H54 (cell line): Measurements from ENCODE around the gene TSSC4.

Experiments
- DNase-seq: peaks from one replicate; pipeline ENCODE4 v3.0.0; 2011; ENCODE audit warnings: low spot score, mixed read lengths; ENCODE audit not compliant: insufficient read length
- FAIRE-seq: peaks from 3 replicates; lab custom pipeline; 2011; peaks lifted over from hg19 to GRCh38; lab: Jason Lieb, UNC
- POLR2A ChIP-seq: IDR thresholded peaks from 2 replicates; pipeline ENCODE4 v1.6.1; 2011; ENCODE audit warnings: low read depth, mild to moderate bottlenecking, low read length

The TSSC4 gene

DNA sequence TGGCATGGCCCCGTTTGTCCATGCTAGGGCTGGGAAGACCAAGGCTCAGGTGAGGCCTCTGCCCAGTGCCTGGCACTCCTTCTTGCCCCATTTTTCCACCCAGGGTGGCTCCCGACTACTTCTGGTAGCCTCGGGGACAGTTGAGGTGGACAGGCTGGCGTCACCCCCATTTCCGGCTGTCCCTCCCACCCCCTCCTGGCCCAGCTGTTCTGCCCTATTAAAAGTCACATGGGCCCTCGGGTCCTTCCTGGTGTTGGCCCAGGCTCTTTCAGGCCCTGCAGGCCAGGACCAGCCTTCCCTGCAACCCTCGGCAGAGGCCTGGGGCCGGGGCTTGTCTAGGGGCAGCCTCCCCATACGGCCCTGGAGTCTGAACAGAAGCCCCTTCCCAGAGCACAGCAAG, 14.0 kb upstream of the TSSC4 start:
- no peak for FAIRE-seq
- TF ChIP-seq POLR2A, result no peak
- DNase-seq, result no peak

DNA sequence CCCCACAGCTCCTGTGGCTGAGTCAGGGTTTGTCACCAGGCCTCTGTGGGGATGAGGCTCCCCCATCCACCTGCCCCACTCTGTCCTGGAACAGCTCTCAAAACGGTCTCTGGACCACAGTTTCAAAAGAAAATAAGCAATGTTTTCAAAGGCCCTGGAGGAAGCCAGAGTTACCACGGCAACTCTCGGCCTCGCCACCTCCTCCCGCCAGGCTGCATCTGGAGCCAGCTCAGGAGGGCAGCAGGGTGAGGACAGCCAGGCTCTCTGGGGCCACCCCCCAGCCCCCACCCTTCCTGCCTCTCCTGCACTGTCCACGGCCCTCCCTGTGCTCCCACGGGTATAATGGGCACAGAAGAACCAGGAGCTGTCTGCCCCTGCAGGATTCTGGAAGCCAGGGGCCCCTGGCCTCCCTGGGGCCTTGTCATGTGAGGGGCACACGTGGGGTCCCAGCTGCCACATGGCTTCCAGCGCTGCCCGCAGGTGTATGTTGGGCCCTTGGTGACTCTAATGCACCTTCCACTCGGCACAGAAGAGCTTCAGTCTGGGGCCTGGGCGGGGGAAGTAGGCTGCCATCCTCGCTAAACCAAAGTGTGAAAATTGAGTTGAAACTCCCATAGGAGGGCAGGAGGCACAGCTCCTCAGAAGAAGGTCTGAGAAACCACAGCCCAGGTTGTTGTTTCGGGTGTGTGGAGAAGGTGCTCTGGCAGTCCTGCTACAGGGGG, 13.1 kb upstream of the TSSC4 start:
- TF ChIP-seq POLR2A, result no peak
- no peak for FAIRE-seq
- peak; percentile 49 for DNase-seq

DNA sequence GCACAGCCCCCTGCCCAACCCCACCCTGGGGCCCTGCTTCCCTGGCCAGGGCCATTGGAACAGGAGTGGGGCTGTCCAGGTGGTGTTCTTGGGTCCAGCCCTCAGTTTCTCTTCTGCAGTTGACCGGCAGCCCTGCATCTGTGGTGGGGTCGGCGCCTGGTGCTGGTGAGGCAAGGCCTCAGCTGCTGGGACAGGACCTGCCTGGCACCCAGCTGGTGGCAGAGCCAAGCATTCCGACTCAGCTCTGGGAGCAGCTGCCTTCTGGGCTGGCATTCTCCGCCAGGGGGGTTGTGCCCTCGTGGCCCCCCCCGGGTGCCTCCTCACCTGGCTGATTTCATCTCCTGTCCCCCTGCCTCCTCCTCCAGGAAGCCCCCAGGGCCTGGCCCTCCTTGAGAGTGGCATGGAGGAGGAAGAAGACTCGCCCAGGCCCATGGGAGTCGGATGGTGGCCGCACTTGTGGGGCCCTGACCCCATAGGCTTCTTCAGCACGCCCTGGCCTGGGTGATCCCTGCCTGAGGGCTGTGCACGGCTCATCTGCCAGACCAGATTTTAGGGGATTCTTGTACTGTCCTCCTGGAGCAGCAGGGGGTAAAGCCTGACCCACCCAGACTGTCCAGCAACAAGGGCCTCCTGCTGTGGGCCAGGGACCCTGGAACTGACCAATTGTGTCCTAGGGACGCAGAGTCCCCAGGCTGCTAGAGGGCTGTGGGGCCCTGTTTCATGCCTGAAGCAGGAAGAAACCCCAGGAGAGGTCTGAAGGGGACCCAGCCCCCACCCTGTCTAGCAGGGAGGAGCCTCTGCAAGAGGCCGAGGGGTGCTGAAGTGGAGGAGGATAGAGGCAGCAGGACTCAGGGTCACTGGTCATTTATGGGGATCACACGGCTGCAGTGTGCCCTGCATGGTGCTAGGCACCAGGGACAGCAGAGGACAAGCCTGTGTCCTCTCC, 11.8 kb upstream of the TSSC4 start:
- no peak for TF ChIP-seq POLR2A
- FAIRE-seq, result no peak
- DNase-seq, result no peak

DNA sequence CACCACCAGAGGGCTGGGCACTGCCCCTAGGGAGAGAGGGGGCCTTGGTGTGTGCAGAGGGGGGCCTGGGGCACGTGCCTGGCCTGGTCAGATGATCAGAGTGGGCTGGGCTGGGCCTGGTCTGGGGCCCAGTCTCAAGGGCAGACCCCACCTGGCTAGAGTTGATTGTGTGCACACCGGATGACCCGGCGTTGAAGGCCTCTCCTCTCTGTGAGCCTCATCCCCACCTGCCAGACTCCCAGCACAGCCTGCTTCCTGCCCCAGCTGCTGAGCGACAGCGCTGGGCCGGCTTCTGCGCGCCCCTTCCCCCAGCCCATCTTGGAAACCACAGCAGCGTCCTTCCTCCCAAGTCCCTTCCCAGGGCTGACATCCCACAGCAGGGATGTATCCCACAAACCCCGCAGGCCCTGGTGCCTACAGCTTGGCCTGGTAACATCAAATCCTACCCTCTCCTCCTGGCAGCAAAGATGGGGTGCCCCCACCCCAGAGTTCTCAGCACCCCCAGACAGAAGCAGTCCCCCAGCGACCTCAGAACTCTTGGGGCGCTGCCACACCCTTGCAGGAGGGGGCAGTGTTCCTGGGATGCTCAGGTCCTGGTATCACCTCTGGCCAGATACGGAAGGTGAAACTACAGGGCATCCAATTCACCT, 11.0 kb upstream of the TSSC4 start:
- FAIRE-seq, result no peak
- no peak for TF ChIP-seq POLR2A
- no peak for DNase-seq

DNA sequence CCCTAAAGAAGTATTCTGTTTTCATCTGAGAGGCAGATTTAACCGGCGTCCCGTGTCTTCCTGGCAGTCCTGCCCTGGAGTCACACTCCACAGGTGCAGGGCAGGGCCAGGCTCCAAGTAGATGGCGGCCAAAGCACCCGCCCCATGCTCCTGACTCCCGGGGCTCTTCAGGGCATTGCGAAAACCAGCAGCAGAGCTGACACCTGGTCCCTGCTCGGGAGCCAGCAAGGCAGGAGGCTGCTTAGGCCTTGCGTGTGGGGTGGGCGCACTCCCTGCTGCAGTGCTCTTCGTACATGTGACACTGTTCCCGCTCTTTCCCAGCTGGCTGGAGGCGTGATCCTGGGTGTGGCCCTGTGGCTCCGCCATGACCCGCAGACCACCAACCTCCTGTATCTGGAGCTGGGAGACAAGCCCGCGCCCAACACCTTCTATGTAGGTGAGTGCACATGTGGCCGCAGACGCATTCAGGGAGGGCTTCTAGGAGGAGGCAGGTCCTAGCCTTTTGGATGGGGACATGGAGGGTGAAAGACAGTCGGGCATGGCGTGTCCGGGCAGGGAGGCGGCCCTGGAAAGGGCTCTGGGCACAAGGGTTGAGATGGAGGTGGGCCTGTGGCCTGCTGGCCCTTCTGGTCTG, 10.3 kb upstream of the TSSC4 start:
- DNase-seq (no peak), FAIRE-seq (no peak)
- TF ChIP-seq POLR2A, result no peak

DNA sequence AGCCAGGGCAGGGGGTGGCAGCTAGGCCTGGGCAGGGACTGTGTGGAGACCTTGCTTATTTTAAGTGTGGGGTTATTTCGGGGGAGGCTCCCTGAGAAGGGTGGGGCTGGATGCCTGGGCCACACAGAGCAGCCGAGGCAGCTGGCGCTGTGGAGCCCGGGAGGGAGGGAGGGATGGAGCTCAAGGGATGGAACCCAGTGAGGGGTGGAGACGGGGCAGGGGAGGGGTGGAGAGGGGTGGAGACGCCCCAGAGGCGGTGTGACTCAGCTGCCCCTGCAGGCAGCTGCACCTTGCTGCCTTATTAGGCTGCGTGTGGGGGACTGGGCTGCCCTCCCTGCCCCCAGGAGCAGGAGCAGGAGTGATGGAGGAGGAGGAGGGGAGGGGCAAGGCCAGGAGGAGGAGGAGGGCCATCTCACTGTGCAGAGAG, 9.8 kb upstream of the TSSC4 start:
- FAIRE-seq (no peak), DNase-seq (peak; percentile 99)
- no peak for TF ChIP-seq POLR2A

DNA sequence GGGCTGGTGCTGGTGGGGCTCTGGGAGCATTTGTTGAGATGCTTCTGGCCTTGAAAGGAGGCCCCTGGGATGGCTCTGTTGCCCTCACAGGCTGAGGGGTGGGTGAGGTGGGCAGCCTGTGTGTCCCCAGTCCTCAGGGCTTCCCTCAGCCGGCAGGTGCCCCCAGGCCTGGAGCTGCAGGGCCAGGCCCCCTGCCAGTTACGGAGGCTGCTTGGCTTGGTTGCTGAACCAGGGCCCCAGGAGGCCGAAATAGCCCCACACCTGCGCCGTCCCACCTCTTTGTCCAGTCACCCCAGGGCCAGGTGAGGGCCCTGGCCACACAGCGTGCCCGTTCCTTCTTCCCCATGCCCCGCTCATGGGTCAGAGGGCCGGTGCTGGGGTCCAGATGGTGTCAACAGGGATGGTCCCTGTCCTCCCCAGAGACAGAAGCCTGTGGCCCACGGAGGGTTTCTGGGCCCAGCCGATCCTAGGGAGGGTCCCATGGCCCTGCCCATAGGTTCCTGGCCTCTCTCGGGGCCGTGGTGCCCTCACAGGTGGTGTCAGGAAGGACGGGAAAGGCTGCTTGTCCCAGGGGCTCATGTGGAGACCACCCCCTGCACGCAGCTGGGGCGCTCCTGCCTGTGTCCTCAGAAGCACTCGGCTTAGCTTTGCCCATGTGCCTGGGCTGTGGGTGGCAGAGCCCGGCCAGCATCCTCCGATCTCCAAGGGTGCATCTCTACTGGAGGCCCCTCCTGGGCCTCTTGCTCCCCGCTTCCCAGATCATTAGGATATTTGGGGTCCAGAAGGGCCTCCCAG, 9.2 kb upstream of the TSSC4 start:
- DNase-seq, result no peak
- FAIRE-seq, result no peak
- TF ChIP-seq POLR2A, result no peak

DNA sequence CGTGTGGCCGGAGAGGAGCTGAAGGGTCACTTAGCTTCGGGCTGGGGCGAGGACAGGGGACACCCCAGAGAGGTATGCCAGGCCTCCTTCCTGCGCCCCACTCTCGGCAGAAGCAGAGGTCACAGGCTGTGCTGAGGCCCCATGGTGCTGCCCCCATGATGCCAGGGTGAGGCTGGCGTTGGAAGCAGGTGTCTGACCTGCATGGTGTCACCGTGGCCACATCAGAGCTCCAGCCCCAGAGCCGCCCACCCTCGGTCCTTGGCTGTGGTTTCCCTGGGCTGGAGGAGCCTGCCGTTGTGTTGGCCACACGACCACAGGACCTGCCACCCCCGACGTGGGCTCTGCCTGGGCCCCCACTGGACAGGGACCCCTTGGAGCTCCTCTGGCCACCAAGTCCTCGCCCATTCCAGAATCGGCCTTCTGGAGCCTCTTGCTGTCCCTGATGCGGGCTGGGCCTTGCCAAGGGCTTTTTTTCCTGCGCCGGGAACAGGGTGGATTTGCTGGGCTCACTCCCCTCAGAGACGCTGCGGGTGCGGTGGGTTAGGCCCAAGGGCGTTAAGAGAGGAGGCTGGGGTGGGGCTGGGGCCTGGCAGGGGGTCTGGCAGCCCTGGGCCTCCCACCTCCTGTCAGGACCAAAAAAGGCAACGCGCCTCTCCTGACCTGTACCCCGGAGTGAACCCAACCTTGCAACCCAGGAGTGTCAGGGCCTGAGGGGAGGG, 8.2 kb upstream of the TSSC4 start:
- FAIRE-seq (no peak), DNase-seq (no peak)
- TF ChIP-seq POLR2A, result no peak

DNA sequence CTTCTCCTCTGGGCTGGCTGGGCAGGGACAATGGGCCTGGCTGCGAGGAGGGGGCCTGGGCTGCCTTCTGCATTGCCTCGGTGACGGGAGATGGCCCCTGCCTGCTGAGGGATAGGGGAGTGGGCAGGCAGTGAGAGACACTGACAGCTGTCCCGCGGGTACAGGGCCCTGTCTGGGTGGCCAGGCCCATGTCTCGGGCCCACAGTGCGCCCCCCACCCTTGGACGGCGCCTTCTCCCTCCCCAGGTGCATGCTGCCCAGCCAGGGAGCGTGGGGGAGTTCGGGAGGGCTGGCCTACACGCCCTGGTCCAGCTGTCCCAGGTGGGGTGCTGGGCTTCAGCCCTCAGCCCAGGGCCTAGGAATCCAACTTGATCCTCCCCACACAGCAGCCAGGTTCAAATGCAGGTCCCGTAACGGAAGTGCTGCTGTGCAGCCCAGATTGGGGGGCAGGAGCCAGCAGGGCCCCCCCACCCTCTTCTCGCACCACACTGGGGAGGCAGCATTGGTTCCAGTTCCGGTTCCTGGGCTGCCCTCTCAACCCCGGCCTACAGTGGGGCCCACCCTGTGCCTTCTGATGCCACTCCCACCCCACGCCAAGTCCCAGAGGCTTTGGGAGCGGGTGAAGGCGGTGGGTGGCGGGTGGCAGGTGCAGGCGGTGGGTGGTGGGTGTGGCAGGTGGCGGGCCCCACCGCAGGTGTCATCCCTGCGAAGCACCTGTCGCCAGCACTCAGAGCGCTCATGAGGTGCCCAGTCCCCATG, 7.3 kb upstream of the TSSC4 start:
- no peak for TF ChIP-seq POLR2A
- no peak for DNase-seq
- FAIRE-seq, result no peak

DNA sequence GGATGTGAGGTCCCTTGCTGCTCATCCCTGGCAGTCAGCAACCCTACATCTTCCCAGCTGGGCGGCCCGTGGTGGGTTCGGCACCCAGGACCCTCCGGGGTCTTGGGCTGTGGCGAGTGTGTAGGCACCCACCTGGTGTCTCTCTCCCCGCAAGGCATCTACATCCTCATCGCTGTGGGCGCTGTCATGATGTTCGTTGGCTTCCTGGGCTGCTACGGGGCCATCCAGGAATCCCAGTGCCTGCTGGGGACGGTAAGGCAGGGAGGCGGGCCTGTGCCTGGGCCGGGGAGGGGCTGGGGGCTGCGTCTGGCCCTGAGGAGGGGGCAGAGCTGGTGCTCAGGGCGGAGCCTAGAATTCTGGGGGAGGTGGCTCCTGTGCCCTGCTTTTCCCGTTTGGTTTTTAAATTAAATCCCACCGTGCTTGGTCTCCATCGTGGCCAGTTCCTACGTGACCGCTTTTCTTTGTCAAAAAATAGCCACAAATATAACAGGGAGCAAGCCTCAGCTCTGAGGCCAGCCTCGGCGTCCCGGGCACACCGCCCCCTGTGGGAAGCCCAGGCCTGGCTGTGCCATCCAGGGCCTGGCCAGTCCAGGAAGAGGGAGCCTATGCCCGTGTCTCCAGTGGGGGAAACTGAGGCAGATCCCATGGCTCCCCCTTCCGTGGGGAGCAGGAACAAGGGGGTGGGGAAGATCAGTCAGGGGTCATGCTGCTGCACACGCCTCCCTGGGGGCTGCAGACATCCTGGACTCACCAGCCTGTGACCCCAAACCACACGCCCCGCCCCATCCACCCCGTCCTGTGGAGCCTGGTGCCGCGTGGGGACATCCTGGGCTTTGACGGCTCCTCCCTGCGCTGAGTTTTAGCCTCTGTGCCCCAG, 6.4 kb upstream of the TSSC4 start:
- FAIRE-seq (no peak), DNase-seq (no peak)
- no peak for TF ChIP-seq POLR2A

DNA sequence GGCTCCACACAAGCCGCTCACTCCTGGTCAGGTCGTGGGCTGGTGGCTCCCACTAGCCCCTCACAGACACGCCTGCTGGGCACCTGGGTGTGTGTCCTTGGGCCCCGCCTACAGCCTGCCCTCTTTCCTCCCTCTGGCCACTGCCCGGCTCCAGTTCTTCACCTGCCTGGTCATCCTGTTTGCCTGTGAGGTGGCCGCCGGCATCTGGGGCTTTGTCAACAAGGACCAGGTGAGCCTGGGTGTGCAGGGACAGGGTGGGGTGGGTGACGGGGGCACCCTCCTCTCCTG, 5.8 kb upstream of the TSSC4 start:
- DNase-seq (no peak), FAIRE-seq (no peak)
- TF ChIP-seq POLR2A, result no peak
